GM12864 (cell line): Measurements from ENCODE around the gene DHRSX.

Experiments used
- DNase-seq: peaks from one replicate; pipeline ENCODE4 v3.0.0-alpha.2; 2011; ENCODE audit warnings: low read depth
- H3K4me3 ChIP-seq: 2 replicates; pipeline ENCODE4 v1.5.1; 2011; ENCODE audit warnings: mild to moderate bottlenecking, low read depth, low read length, control low read depth
- CTCF ChIP-seq: IDR thresholded peaks from 2 replicates; pipeline ENCODE4 v1.5.1; 2011; ENCODE audit warnings: low read depth, mild to moderate bottlenecking, moderate library complexity, low read length, control low read depth, inconsistent platforms; ENCODE audit errors: missing control alignments

DHRSX gene

GRCh38 chrX:2406891-2407518 lies 93.8 kb downstream of the DHRSX start:
- H3K4me3 ChIP-seq, result no peak overlapping the region
- no peak for DNase-seq
- TF ChIP-seq CTCF, result no peak

DNA sequence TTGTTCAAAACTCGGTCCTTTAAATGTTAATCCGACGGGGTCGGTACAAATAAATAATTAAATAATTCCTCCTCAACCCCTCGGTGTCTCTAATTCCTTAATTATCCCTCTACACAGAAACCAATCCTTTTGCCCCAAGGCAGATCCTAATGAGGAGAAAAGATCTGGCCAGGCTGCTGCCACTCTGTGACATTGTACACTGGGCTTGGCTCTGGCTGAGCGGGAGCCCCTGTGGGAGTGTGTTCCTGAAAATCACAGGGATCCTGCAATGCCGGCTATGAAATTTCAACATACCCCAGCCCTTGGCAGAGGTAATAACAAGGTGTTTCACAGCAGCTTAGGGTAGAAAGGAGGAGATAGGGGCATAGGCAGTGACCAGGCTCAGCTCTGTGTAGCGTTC lies 96.0 kb downstream of the DHRSX start:
- DNase-seq, result no peak
- H3K4me3 ChIP-seq, result no peak overlapping the region
- TF ChIP-seq CTCF, result no peak

DNA sequence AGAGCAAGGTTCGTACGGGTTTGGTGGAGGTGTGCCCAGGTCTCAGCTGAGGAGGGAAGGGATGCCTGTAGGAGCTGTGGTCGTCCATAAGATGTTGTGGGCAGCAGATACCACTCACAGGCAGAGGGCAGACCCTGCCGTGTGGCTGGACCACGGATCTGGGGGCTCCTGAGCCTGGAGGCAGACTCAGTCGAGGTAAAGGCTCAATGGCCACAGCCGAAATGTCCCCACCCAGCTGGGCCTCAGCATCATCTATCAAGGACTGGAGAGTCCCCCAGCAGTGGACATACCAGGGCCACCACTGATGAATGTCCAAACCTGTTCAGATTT lies 98.5 kb downstream of the DHRSX start:
- no peak overlapping the region for H3K4me3 ChIP-seq
- no peak for TF ChIP-seq CTCF
- DNase-seq, result no peak

- no peak for DNase-seq
- TF ChIP-seq CTCF, result no peak
- H3K4me3 ChIP-seq, result no peak overlapping the region
Measured at GRCh38 chrX:2401590-2402360, 99.0 kb downstream of the DHRSX start.

GRCh38 chrX:2401201-2401589 lies 99.6 kb downstream of the DHRSX start:
- no peak for TF ChIP-seq CTCF
- DNase-seq, result no peak

DNA sequence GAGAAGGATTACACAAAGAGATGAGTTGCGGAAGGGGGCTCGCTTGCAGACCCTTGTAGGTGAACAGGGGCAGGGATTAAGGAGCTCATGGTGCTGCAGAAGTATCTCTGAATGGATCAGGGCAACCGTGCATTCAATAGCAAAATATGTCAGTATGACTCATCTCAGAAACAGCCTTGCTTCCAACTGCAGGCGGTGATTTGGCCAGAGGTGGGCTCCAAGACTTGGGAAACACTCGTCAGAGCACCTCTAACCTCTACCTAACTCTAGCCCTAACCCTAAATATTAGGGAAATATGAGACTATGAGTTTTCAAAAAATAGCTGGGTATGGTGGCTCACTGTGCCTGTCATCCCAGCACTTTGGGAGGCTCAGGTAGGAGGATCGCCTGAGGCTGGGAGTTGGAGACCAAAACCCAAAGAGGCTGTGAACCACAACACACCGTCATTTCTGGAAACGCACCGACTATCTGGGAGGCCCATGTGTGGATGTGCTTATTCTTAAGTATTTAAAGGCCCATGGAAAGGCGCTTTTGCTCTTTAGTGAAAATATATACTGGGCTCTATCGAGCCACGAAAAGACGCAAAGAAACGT lies 102.6 kb downstream of the DHRSX start:
- TF ChIP-seq CTCF, result no peak
- no peak for DNase-seq
- no peak overlapping the region for H3K4me3 ChIP-seq

More at GRCh38 chrX:2401201-2401589, 99.6 kb downstream of the DHRSX start:
- no peak overlapping the region for H3K4me3 ChIP-seq
